Measurements from ENCODE around the gene OARD1.

The OARD1 gene

DNA sequence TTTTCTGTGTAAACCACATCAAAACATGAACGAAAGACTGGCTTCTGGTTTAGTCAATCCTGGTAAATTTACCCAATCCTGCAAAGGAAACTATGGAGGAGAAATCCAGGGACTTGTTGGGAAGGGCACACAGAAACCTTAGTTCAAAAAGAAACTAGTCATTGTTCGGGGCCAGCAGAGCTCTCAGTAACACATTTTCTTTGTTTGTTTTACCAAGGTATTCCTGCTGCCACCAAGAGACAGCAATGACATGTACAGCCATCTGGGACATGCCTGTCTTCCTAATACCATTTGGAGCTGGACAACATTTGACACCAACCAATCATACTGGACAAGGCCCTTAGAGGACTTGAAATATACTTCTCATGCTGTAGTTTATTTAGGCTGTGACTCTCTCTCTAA lies 8.3 kb downstream of the OARD1 start:
- TF ChIP-seq YY1 (IDR thresholded peaks at IDR 0.05; ENCODE audit: insufficient read depth, insufficient read length) = no peak
- TF ChIP-seq ZNF274 (IDR thresholded peaks at IDR 0.05; ENCODE audit: low read depth, low read length) = no peak
- no peak for TF ChIP-seq SUZ12 (IDR thresholded peaks at IDR 0.05; ENCODE audit: extremely low read depth, insufficient read depth, insufficient read length)
- no peaks in the 10 kb centered on the region for H3K9me3 ChIP-seq (ENCODE audit: insufficient read depth, low read length)
- no peak for DNase-seq (ENCODE audit: low read depth, low spot score)
- H3K9ac ChIP-seq (ENCODE audit: insufficient read length, low read depth) = no peak overlapping the region
- H3K36me3 ChIP-seq (ENCODE audit: insufficient read depth, insufficient read length, low read length) = peaks cover 40% of the 10 kb centered on the region
- no peaks in the 10 kb centered on the region for H3K27me3 ChIP-seq (ENCODE audit: insufficient read depth, insufficient read length)
- H3K4me3 ChIP-seq (ENCODE audit: insufficient read length, low read depth) = no peak overlapping the region
- H3K4me1 ChIP-seq (ENCODE audit: insufficient read depth, insufficient read length) = no peaks in the 10 kb centered on the region

DNA sequence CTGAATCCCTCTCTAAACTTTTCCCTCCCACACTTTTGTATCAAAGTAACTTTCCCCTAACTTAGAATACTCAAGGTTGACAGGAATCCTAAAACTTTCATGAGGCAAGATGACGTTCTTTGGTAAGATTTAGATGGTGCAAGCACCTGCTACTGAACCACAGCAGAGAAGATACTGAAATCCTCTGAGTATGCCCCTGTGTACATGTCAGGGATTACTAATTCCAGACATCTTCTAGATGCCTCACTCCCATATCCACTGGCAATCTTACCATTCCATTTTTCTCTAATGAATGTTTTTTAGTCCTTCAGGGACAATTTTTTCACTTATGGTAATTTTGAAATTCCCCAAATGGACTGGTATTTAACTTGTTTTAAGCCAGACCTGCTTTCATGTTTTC lies 10.1 kb downstream of the OARD1 start:
- TF ChIP-seq YY1 (IDR thresholded peaks at IDR 0.05; ENCODE audit: insufficient read depth, insufficient read length) (no peak), SUZ12 (IDR thresholded peaks at IDR 0.05; ENCODE audit: extremely low read depth, insufficient read depth, insufficient read length) (no peak), ZNF274 (IDR thresholded peaks at IDR 0.05; ENCODE audit: low read depth, low read length) (no peak)
- Histone ChIP-seq H3K9ac (ENCODE audit: insufficient read length, low read depth) (no peak overlapping the region), H3K27me3 (ENCODE audit: insufficient read depth, insufficient read length) (no peaks in the 10 kb centered on the region), H3K4me1 (ENCODE audit: insufficient read depth, insufficient read length) (no peaks in the 10 kb centered on the region), H3K4me3 (ENCODE audit: insufficient read length, low read depth) (no peak overlapping the region), H3K9me3 (ENCODE audit: insufficient read depth, low read length) (no peaks in the 10 kb centered on the region), H3K36me3 (ENCODE audit: insufficient read depth, insufficient read length, low read length) (peaks cover 30% of the 10 kb centered on the region)
- no peak for DNase-seq (ENCODE audit: low read depth, low spot score)

DNA sequence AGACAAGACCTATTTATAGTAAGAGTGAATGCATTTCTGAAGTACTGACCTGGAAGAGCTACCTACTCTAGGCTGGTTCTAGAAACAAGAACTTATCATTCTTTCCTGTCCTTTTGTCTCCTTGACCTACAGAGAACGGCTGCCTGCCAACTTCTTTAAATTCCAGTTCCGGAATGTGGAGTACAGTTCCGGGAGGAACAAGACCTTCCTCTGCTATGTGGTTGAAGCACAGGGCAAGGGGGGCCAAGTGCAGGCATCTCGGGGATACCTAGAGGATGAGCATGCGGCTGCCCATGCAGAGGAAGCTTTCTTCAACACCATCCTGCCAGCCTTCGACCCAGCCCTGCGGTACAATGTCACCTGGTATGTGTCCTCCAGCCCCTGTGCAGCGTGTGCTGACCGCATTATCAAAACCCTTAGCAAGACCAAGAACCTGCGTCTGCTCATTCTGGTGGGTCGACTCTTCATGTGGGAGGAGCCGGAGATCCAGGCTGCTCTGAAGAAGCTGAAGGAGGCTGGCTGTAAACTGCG lies 10.9 kb downstream of the OARD1 start:
- TF ChIP-seq SUZ12 (IDR thresholded peaks at IDR 0.05; ENCODE audit: extremely low read depth, insufficient read depth, insufficient read length) (no peak), YY1 (IDR thresholded peaks at IDR 0.05; ENCODE audit: insufficient read depth, insufficient read length) (no peak), ZNF274 (IDR thresholded peaks at IDR 0.05; ENCODE audit: low read depth, low read length) (no peak)
- no peak for DNase-seq (ENCODE audit: low read depth, low spot score)
- no peaks in the 10 kb centered on the region for H3K9me3 ChIP-seq (ENCODE audit: insufficient read depth, low read length)
- no peaks in the 10 kb centered on the region for H3K4me1 ChIP-seq (ENCODE audit: insufficient read depth, insufficient read length)
- peaks cover 26% of the 10 kb centered on the region for H3K36me3 ChIP-seq (ENCODE audit: insufficient read depth, insufficient read length, low read length)
- no peaks in the 10 kb centered on the region for H3K27me3 ChIP-seq (ENCODE audit: insufficient read depth, insufficient read length)
- H3K4me3 ChIP-seq (ENCODE audit: insufficient read length, low read depth) = no peak overlapping the region
- H3K9ac ChIP-seq (ENCODE audit: insufficient read length, low read depth) = no peak overlapping the region

DNA sequence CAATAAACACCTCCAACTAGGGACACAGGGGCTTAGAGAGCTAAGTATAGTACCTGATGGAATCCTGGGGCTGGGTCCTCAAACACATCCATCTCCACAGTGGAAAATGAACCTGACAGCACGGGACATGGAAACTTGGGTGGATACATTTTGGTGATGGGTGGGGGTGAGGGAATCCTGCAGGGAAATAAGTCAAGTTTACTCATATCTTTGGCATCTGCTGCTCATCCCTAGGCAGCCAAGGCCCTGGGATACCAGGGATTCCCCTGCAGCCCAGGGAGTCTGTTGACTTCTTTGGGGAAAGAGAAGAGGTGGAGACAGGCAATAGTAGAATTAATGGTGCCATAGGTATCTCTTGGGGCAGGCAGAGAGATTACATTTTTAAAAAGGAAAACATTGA lies 12.6 kb downstream of the OARD1 start:
- H3K27me3 ChIP-seq (ENCODE audit: insufficient read depth, insufficient read length) = no peaks in the 10 kb centered on the region
- H3K36me3 ChIP-seq (ENCODE audit: insufficient read depth, insufficient read length, low read length) = peaks cover 15% of the 10 kb centered on the region
- H3K9ac ChIP-seq (ENCODE audit: insufficient read length, low read depth) = no peak overlapping the region
- no peak for DNase-seq (ENCODE audit: low read depth, low spot score)
- no peak overlapping the region for H3K4me3 ChIP-seq (ENCODE audit: insufficient read length, low read depth)
- no peaks in the 10 kb centered on the region for H3K4me1 ChIP-seq (ENCODE audit: insufficient read depth, insufficient read length)
- H3K9me3 ChIP-seq (ENCODE audit: insufficient read depth, low read length) = no peaks in the 10 kb centered on the region
- TF ChIP-seq ZNF274 (IDR thresholded peaks at IDR 0.05; ENCODE audit: low read depth, low read length) (no peak), YY1 (IDR thresholded peaks at IDR 0.05; ENCODE audit: insufficient read depth, insufficient read length) (no peak), SUZ12 (IDR thresholded peaks at IDR 0.05; ENCODE audit: extremely low read depth, insufficient read depth, insufficient read length) (no peak)

DNA sequence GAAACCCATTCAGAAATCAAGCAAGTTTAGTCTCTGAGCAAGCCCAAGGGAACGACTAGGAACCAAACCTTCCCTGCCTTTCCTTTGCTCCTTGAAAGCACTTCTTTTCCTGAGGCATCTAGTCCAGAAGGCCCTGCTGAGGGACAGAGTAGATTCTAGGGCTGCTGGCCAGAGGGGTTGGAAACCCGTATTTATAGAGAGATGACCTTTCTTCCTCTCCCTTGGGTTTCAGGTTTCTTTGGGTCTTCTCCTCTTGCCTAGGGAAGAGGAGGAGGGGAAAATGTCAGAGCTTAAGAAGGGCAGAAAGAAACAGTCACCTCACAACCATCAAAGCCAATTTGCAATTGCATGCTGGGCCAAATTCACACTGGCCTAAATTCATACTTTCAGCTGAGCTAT lies 13.4 kb downstream of the OARD1 start:
- Histone ChIP-seq H3K36me3 (ENCODE audit: insufficient read depth, insufficient read length, low read length) (peaks cover 7% of the 10 kb centered on the region), H3K4me1 (ENCODE audit: insufficient read depth, insufficient read length) (no peaks in the 10 kb centered on the region), H3K9me3 (ENCODE audit: insufficient read depth, low read length) (no peaks in the 10 kb centered on the region), H3K27me3 (ENCODE audit: insufficient read depth, insufficient read length) (no peaks in the 10 kb centered on the region), H3K9ac (ENCODE audit: insufficient read length, low read depth) (no peak overlapping the region), H3K4me3 (ENCODE audit: insufficient read length, low read depth) (no peak overlapping the region)
- no peak for DNase-seq (ENCODE audit: low read depth, low spot score)
- no peak for TF ChIP-seq YY1 (IDR thresholded peaks at IDR 0.05; ENCODE audit: insufficient read depth, insufficient read length)
- TF ChIP-seq ZNF274 (IDR thresholded peaks at IDR 0.05; ENCODE audit: low read depth, low read length) = no peak
- TF ChIP-seq SUZ12 (IDR thresholded peaks at IDR 0.05; ENCODE audit: extremely low read depth, insufficient read depth, insufficient read length) = no peak

DNA sequence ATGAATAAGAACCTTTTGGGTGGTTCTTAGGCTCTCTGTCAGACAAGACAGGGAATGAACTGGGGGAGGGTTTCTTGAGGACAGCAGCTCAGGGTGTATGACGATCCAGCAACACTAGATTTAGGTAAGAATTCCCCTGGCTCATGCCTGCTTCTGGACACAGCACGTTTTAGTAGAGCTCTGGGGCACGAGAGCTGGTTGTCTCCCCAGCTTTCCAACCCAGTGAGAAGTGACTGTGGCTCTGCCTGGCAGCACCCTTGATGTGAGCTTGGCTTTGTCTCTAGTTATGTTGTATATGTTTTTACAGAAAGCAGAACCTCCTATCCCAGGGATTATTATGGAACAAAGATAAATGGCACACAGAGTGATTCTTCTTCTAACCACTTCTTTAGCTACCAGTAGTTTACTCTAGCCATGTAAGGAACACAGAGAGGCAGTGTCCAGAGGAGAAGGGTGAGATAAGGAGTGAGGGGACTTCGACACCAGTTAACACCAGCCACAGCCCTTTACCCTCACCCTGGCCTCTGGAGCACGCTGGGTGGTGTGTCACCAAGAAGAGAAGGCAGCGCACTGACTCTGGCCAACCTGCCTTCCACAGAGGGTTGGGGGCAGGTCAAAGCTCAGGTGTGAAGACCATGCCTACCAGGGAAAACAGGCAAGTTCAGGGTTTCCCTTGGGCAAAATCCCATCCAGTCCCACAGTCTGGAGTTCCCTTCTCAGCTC lies 15.2 kb downstream of the OARD1 start:
- TF ChIP-seq YY1 (IDR thresholded peaks at IDR 0.05; ENCODE audit: insufficient read depth, insufficient read length) = no peak
- TF ChIP-seq ZNF274 (IDR thresholded peaks at IDR 0.05; ENCODE audit: low read depth, low read length) = no peak
- no peak for TF ChIP-seq SUZ12 (IDR thresholded peaks at IDR 0.05; ENCODE audit: extremely low read depth, insufficient read depth, insufficient read length)
- Histone ChIP-seq H3K4me1 (ENCODE audit: insufficient read depth, insufficient read length) (no peaks in the 10 kb centered on the region), H3K4me3 (ENCODE audit: insufficient read length, low read depth) (no peak overlapping the region), H3K36me3 (ENCODE audit: insufficient read depth, insufficient read length, low read length) (peaks cover 6% of the 10 kb centered on the region), H3K27me3 (ENCODE audit: insufficient read depth, insufficient read length) (no peaks in the 10 kb centered on the region), H3K9me3 (ENCODE audit: insufficient read depth, low read length) (no peaks in the 10 kb centered on the region), H3K9ac (ENCODE audit: insufficient read length, low read depth) (no peak overlapping the region)
- DNase-seq (ENCODE audit: low read depth, low spot score) = no peak

DNA sequence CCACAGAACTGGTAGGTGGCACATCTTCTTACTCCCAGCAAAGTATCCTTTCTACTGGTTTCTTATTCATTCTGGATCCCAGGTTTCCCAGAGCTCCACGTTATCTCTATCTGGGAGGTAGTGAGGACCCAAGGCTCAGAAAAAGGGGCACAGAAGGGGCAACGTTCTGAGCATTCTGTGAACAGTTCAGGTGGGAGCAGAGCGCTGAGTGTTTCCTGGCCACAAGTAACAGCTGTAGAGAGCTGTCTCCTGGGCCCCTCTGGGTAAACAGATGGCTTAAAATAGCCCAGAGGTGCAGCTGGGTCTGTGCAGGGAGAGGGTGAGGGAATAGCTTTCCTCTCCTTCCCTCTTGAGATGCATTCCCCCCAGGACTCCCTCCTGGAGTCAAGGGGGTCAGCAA lies 17.0 kb downstream of the OARD1 start:
- H3K9ac ChIP-seq (ENCODE audit: insufficient read length, low read depth) = no peak overlapping the region
- no peaks in the 10 kb centered on the region for H3K27me3 ChIP-seq (ENCODE audit: insufficient read depth, insufficient read length)
- no peaks in the 10 kb centered on the region for H3K9me3 ChIP-seq (ENCODE audit: insufficient read depth, low read length)
- no peaks in the 10 kb centered on the region for H3K36me3 ChIP-seq (ENCODE audit: insufficient read depth, insufficient read length, low read length)
- no peak for DNase-seq (ENCODE audit: low read depth, low spot score)
- TF ChIP-seq ZNF274 (IDR thresholded peaks at IDR 0.05; ENCODE audit: low read depth, low read length) (no peak), SUZ12 (IDR thresholded peaks at IDR 0.05; ENCODE audit: extremely low read depth, insufficient read depth, insufficient read length) (no peak), YY1 (IDR thresholded peaks at IDR 0.05; ENCODE audit: insufficient read depth, insufficient read length) (no peak)
- H3K4me3 ChIP-seq (ENCODE audit: insufficient read length, low read depth) = no peak overlapping the region
- H3K4me1 ChIP-seq (ENCODE audit: insufficient read depth, insufficient read length) = no peaks in the 10 kb centered on the region
